A673 (cell line): ENCODE results near the gene NANOS3.

Experiments
- CTCF ChIP-seq: fragments of 300-800, 200-600 bp; sonication (generic); conservative IDR thresholded peaks from 2 replicates; pipeline ENCODE4 v1.5.1; 2017; ENCODE audit warnings: low read depth, mild to moderate bottlenecking, antibody characterized with exemption, low read length, moderate library complexity, mixed read lengths
- EZH2 ChIP-seq: fragments of 200-600 bp; sonication (generic); IDR thresholded peaks from 2 replicates; pipeline ENCODE4 v1.6.1; 2017; ENCODE audit warnings: borderline replicate concordance, low read depth, mild to moderate bottlenecking, mixed read lengths, antibody characterized with exemption, low read length; ENCODE audit not compliant: poor library complexity, severe bottlenecking

- TF ChIP-seq CTCF (no peak), EZH2 (no peak)
These were observed 15.9 kb downstream of the NANOS3 start for GRCh38 chr19:13892870-13893269.
